Trophoblast cell (in vitro differentiated cells and primary cell): ENCODE data around the gene TMPRSS5.

Experiments used
- DNase-seq, 2 donors: peaks; one replicate each; pipeline ENCODE4 v3.0.0-alpha.2; 2016
- H2AFZ ChIP-seq: 2 replicates; pipeline ENCODE4 v1.6.1; 2013; ENCODE audit warnings: low read length, moderate library complexity, mild to moderate bottlenecking; ENCODE audit not compliant: insufficient read depth, poor library complexity
- H2AK5ac ChIP-seq: 2 replicates; pipeline ENCODE4 v1.6.1; 2013; ENCODE audit warnings: mild to moderate bottlenecking, low read length
- H2BK120ac ChIP-seq: 2 replicates; pipeline ENCODE4 v1.6.1; 2013; ENCODE audit warnings: low read length, mild to moderate bottlenecking, moderate library complexity; ENCODE audit not compliant: insufficient read depth, poor library complexity
- H2BK12ac ChIP-seq: 2 replicates; pipeline ENCODE4 v1.6.1; 2013; ENCODE audit warnings: mild to moderate bottlenecking, low read length, moderate library complexity
- H2BK5ac ChIP-seq: 2 replicates; pipeline ENCODE4 v1.6.1; 2013; ENCODE audit warnings: low read length, low read depth, moderate library complexity, mild to moderate bottlenecking; ENCODE audit not compliant: poor library complexity
- H3K14ac ChIP-seq: 2 replicates; pipeline ENCODE4 v1.6.1; 2013; ENCODE audit warnings: mild to moderate bottlenecking, low read length
- H3K18ac ChIP-seq: 2 replicates; pipeline ENCODE4 v1.6.1; 2013; ENCODE audit warnings: mild to moderate bottlenecking, low read length
- H3K23ac ChIP-seq: 2 replicates; pipeline ENCODE4 v1.6.1; 2013; ENCODE audit warnings: low read length
- H3K27ac ChIP-seq: 2 replicates; pipeline ENCODE4 v1.5.1; 2013; ENCODE audit warnings: low read depth, mild to moderate bottlenecking, inconsistent platforms, low read length, moderate library complexity
- H3K27me3 ChIP-seq: 2 replicates; pipeline ENCODE4 v1.6.1; 2013; ENCODE audit warnings: inconsistent platforms, mild to moderate bottlenecking, low read length, moderate library complexity; ENCODE audit not compliant: insufficient read depth
- H3K36me3 ChIP-seq, 2 experiments: 1 replicate in 1 of 2; 2 replicates in 1 of 2; pipeline ENCODE4 v1.6.1; 2013; ENCODE audit warnings: low read length in 2 of 2, mild to moderate bottlenecking in 2 of 2, moderate library complexity in 1 of 2; ENCODE audit not compliant: insufficient read depth in 2 of 2, control insufficient read depth in 1 of 2
- H3K4ac ChIP-seq: 2 replicates; pipeline ENCODE4 v1.6.1; 2013; ENCODE audit warnings: low read depth, mild to moderate bottlenecking, low read length, moderate library complexity
- H3K4me1 ChIP-seq, 2 experiments: 1 replicate in 1 of 2; 2 replicates in 1 of 2; pipeline ENCODE4 v1.6.1; 2013; ENCODE audit warnings: low read length in 2 of 2, mild to moderate bottlenecking in 2 of 2, moderate library complexity in 1 of 2; ENCODE audit not compliant: insufficient read depth in 2 of 2, control insufficient read depth in 1 of 2
- H3K4me2 ChIP-seq: 2 replicates; pipeline ENCODE4 v1.6.1; 2013; ENCODE audit warnings: inconsistent platforms, mild to moderate bottlenecking, low read length, moderate library complexity
- H3K4me3 ChIP-seq: 2 replicates; pipeline ENCODE4 v1.5.1; 2013; ENCODE audit warnings: mild to moderate bottlenecking, low read depth, low read length, inconsistent platforms
- H3K79me1 ChIP-seq: one replicate; pipeline ENCODE4 v1.6.1; 2013; ENCODE audit warnings: low read length
- H3K79me2 ChIP-seq: 2 replicates; pipeline ENCODE4 v1.6.1; 2013; ENCODE audit warnings: low read length, mild to moderate bottlenecking; ENCODE audit not compliant: control insufficient read depth, insufficient read depth, poor library complexity
- H3K9ac ChIP-seq: 2 replicates; pipeline ENCODE4 v1.6.1; 2013; ENCODE audit warnings: mild to moderate bottlenecking, low read length
- H3K9me3 ChIP-seq: 2 replicates; pipeline ENCODE4 v1.6.1; 2013; ENCODE audit warnings: low read depth, mild to moderate bottlenecking, control low read depth, inconsistent platforms, low read length; ENCODE audit not compliant: insufficient read depth
- H4K12ac ChIP-seq: 2 replicates; pipeline ENCODE4 v1.6.1; 2013; ENCODE audit warnings: low read depth, mild to moderate bottlenecking, low read length, moderate library complexity
- H4K8ac ChIP-seq: 2 replicates; pipeline ENCODE4 v1.6.1; 2013; ENCODE audit warnings: low read depth, mild to moderate bottlenecking, low read length, moderate library complexity
- H4K91ac ChIP-seq: one replicate; pipeline ENCODE4 v1.6.1; 2013; ENCODE audit warnings: low read depth, mild to moderate bottlenecking, low read length, moderate library complexity
- WGBS: extraction: QIAGEN DNeasy Blood & Tissue Kit; methylation state at CpG from one replicate; pipeline ENCODE4 v1.1.7; 2013; ENCODE audit warnings: missing lambda C conversion rate; ENCODE audit not compliant: insufficient read length, insufficient coverage; ENCODE audit errors: extremely low coverage; 5-methylcytosine and 5-hydroxymethylcytosine counted together

The TMPRSS5 gene

GRCh38 chr11:113685654-113686359 is 20.3 kb downstream of the TMPRSS5 start:
- Histone ChIP-seq H3K4me3 (no peak overlapping the region), H3K9me3 (no peaks in the 10 kb centered on the region), H3K36me3 (no peaks in the 10 kb centered on the region), H4K8ac (no peak overlapping the region), H4K12ac (no peak overlapping the region), H2BK120ac (no peak overlapping the region), H2BK12ac (no peak overlapping the region), H3K79me2 (peaks cover 2% of the 10 kb centered on the region), H3K27ac (no peak overlapping the region), H3K4me2 (no peak overlapping the region), H2AFZ (no peak overlapping the region), H3K18ac (no peak overlapping the region), H2BK5ac (no peak overlapping the region), H3K4ac (no peak overlapping the region), H3K4me1 (peaks cover 7 to 9% of the 10 kb centered on the region in 2 experiments), H3K23ac (no peak overlapping the region), H4K91ac (no peak overlapping the region), H3K27me3 (no peaks in the 10 kb centered on the region), H3K79me1 (no peaks in the 10 kb centered on the region), H2AK5ac (no peak overlapping the region), H3K9ac (no peak overlapping the region), H3K14ac (no peak overlapping the region)
- DNase-seq = no peak
- WGBS = no CpG with 5 or more reads among the region's 2 CpGs

GRCh38 chr11:113684496-113684895 is 21.6 kb downstream of the TMPRSS5 start:
- H3K14ac ChIP-seq = no peak overlapping the region
- no CpG with 5 or more reads among the region's 5 CpGs for WGBS
- H4K8ac ChIP-seq = no peak overlapping the region
- H3K9me3 ChIP-seq = no peaks in the 10 kb centered on the region
- no peak overlapping the region for H3K23ac ChIP-seq
- no peak overlapping the region for H3K4me3 ChIP-seq
- no peaks in the 10 kb centered on the region for H3K27me3 ChIP-seq
- H2AK5ac ChIP-seq = no peak overlapping the region
- no peak overlapping the region for H4K12ac ChIP-seq
- no peak overlapping the region for H3K27ac ChIP-seq
- peaks cover 2% of the 10 kb centered on the region for H3K79me2 ChIP-seq
- H3K36me3 ChIP-seq = no peaks in the 10 kb centered on the region
- H3K18ac ChIP-seq = no peak overlapping the region
- peaks cover 3% of the 10 kb centered on the region in 2 experiments for H3K4me1 ChIP-seq
- no peak overlapping the region for H3K9ac ChIP-seq
- H4K91ac ChIP-seq = no peak overlapping the region
- H2BK12ac ChIP-seq = no peak overlapping the region
- no peak overlapping the region for H2BK120ac ChIP-seq
- no peaks in the 10 kb centered on the region for H3K79me1 ChIP-seq
- no peak overlapping the region for H3K4ac ChIP-seq
- no peak for DNase-seq
- H2BK5ac ChIP-seq = no peak overlapping the region
- H2AFZ ChIP-seq = no peak overlapping the region
- no peak overlapping the region for H3K4me2 ChIP-seq

DNA sequence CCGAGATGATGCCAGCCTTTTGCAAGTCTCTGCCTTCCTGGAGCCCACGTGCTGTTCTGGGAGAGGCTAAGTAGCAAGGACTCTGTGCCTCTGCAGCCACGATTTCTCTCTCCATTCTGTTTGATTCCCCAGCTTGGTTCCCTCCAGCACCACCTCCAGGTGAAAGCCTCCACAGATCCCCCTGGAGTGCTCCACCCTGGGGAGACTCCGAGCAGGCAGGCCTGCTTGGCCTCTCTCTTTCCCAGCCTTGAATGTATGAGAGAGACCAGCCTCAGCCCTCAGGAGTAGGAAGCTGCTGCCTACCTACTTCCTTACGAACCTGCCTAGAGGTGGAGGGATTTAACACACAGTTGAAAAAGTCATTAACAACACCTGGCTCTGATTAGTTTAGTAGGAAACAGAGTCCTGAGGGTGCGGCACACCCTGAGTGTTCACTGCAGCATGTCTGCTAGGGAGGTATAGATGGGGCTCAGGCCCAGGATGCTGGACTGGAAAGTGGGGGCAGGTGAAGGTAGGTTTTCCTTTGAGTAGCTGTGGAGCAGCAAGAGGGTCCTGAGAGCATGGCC is 22.5 kb downstream of the TMPRSS5 start:
- no CpG with 5 or more reads among the region's 6 CpGs for WGBS
- H2BK12ac ChIP-seq = no peak overlapping the region
- H3K9me3 ChIP-seq = no peaks in the 10 kb centered on the region
- H3K36me3 ChIP-seq = no peaks in the 10 kb centered on the region
- H3K79me1 ChIP-seq = no peaks in the 10 kb centered on the region
- no peak overlapping the region for H4K12ac ChIP-seq
- H4K91ac ChIP-seq = no peak overlapping the region
- H3K4me1 ChIP-seq = peaks cover 3% of the 10 kb centered on the region in 2 experiments
- no peak overlapping the region for H2AK5ac ChIP-seq
- no peak overlapping the region for H2AFZ ChIP-seq
- no peak overlapping the region for H3K23ac ChIP-seq
- no peak overlapping the region for H3K4me3 ChIP-seq
- H3K4me2 ChIP-seq = no peak overlapping the region
- H3K18ac ChIP-seq = no peak overlapping the region
- no peak overlapping the region for H3K9ac ChIP-seq
- H2BK120ac ChIP-seq = no peak overlapping the region
- no peak overlapping the region for H3K14ac ChIP-seq
- H2BK5ac ChIP-seq = no peak overlapping the region
- H3K79me2 ChIP-seq = peaks cover 2% of the 10 kb centered on the region
- H3K27ac ChIP-seq = no peak overlapping the region
- no peak overlapping the region for H3K4ac ChIP-seq
- H3K27me3 ChIP-seq = no peaks in the 10 kb centered on the region
- no peak for DNase-seq
- H4K8ac ChIP-seq = no peak overlapping the region

DNA sequence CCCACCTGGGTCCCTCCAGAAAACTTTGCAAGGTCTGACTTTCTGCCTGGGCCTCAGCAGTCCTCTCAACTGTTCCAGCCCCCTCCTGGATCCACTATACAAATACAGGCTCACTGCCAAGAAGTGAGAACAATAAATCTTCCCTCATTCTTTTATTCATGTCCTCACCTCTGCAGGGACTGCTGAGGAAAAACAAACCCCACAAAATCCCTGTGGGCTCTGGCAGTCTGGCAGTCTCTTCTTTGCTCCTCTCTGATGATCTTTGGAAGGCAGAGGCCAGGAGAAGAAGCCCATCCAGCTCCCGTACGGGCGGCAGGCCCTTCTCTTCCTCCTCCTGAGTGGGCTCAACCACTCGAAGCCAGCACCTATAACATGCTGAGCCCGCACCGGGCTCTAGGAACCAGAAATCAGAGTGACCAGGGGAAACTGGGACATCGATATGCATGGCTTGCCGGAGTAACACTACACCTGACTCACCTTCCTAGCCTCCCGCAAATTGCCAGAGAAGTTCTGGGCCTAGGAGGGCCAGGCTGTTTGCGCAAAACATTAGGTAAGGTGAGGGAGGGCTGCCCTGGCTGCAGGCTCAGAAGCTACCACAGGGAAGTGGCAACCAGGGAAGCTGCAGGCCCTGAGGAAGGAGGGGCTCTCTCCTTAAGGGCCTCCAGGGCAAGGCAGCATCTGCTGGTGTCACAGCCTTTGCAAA is 24.2 kb downstream of the TMPRSS5 start:
- H3K79me1 ChIP-seq = no peaks in the 10 kb centered on the region
- H3K18ac ChIP-seq = no peak overlapping the region
- H3K4me2 ChIP-seq = no peak overlapping the region
- no peak overlapping the region for H3K4me3 ChIP-seq
- H3K4ac ChIP-seq = no peak overlapping the region
- no peak overlapping the region for H2AFZ ChIP-seq
- no peaks in the 10 kb centered on the region for H3K9me3 ChIP-seq
- H3K14ac ChIP-seq = no peak overlapping the region
- H3K27ac ChIP-seq = no peak overlapping the region
- no peak overlapping the region for H4K12ac ChIP-seq
- H4K8ac ChIP-seq = no peak overlapping the region
- H2BK12ac ChIP-seq = no peak overlapping the region
- no peaks in the 10 kb centered on the region for H3K36me3 ChIP-seq
- no peak overlapping the region for H4K91ac ChIP-seq
- peaks cover 2% of the 10 kb centered on the region for H3K79me2 ChIP-seq
- no peaks in the 10 kb centered on the region for H3K27me3 ChIP-seq
- WGBS = no CpG with 5 or more reads among the region's 10 CpGs
- H3K9ac ChIP-seq = no peak overlapping the region
- peaks cover 3% of the 10 kb centered on the region in 2 experiments for H3K4me1 ChIP-seq
- no peak overlapping the region for H3K23ac ChIP-seq
- no peak overlapping the region for H2BK120ac ChIP-seq
- H2BK5ac ChIP-seq = no peak overlapping the region
- DNase-seq = no peak
- H2AK5ac ChIP-seq = no peak overlapping the region
